B cell (primary cell): ENCODE data around the gene ANKRD33B. TPM values are rescaled to one million over a fixed set of nuclear protein-coding genes. Genes with fewer than 3 reads are reported as not detected.

ENCODE experiments used
- ATAC-seq: fragments of 200-7000 bp; cut with Tn5 transposase; one replicate; pipeline ENCODE4 v1.10.0; 2021; ENCODE audit warnings: low read depth, mild to moderate bottlenecking, moderate number of reproducible peaks, moderate library complexity
- CTCF ChIA-PET: fragments of 350-600 bp; sonication (Branson Sonifier 250); formaldehyde crosslinking; loops from one replicate; lab custom pipeline; 2021; ENCODE audit warnings: antibody characterized with exemption, inconsistent platforms; lab: Charles Lee
- POLR2A ChIA-PET: fragments of 350-600 bp; sonication (Branson Sonifier 250); formaldehyde crosslinking; loops from one replicate; lab custom pipeline; 2021; ENCODE audit warnings: antibody characterized with exemption; lab: Charles Lee
- DNase-seq: peaks from one replicate; pipeline ENCODE4 v3.0.0; 2013
- H2AFZ ChIP-seq: 2 replicates; pipeline ENCODE4 v1.6.1; 2012; ENCODE audit warnings: mild to moderate bottlenecking, low read depth, low read length; ENCODE audit not compliant: insufficient read depth, poor library complexity, severe bottlenecking
- H3K27ac ChIP-seq, 2 donors: 1 replicate in 1 of 2; 2 replicates in 1 of 2; pipeline ENCODE4 v1.5.1; 2012 to 2013; ENCODE audit warnings: low read length in 2 of 2, mild to moderate bottlenecking in 2 of 2, moderate library complexity in 1 of 2
- H3K27me3 ChIP-seq, 4 experiments: fragments of 200-600 bp in 1 of 4; sonication (generic) in 1 of 4; replicated peaks in 1 of 4; 1 replicate in 2 of 4; 2 replicates in 2 of 4; pipeline versions ENCODE4 v1.6.1 to v1.7.0; 2013 to 2016; ENCODE audit warnings: low read length in 3 of 4, mild to moderate bottlenecking in 2 of 4, mixed read lengths in 1 of 4, moderate library complexity in 1 of 4; ENCODE audit not compliant: insufficient read depth in 4 of 4, control insufficient read depth in 3 of 4; ENCODE audit errors: control extremely low read depth in 1 of 4
- H3K36me3 ChIP-seq, 2 experiments: replicated peaks in 1 of 2; 1 replicate in 1 of 2; 2 replicates in 1 of 2; pipeline versions ENCODE4 v1.6.1 to v1.7.1; 2013; ENCODE audit warnings: low read length in 1 of 2; ENCODE audit not compliant: insufficient read depth in 2 of 2, control insufficient read depth in 1 of 2; ENCODE audit errors: control extremely low read depth in 1 of 2, extremely low read depth in 1 of 2
- H3K4me1 ChIP-seq, 2 donors: fragments of 200-600 bp in 1 of 2; sonication (generic) in 1 of 2; 1 replicate in 1 of 2; 2 replicates in 1 of 2; pipeline versions ENCODE4 v1.5.1 to v1.6.1; 2013 to 2017; ENCODE audit warnings: low read length in 2 of 2; ENCODE audit not compliant: control insufficient read depth in 2 of 2, insufficient read depth in 2 of 2
- H3K4me2 ChIP-seq: replicated peaks from 2 replicates; pipeline ENCODE3; 2012; ENCODE audit warnings: mild to moderate bottlenecking, low read depth, low read length; ENCODE audit not compliant: poor library complexity, severe bottlenecking
- H3K4me3 ChIP-seq, 5 experiments: fragments of 200-600 bp in 1 of 5; sonication (generic) in 1 of 5; 1 replicate in 3 of 5; 2 replicates in 2 of 5; pipeline versions ENCODE4 v1.5.1 to v1.7.0; 2011 to 2016; ENCODE audit warnings: low read length in 4 of 5, mild to moderate bottlenecking in 4 of 5, low read depth in 2 of 5, control low read depth in 1 of 5, moderate library complexity in 1 of 5; ENCODE audit not compliant: insufficient read depth in 1 of 5; ENCODE audit errors: control extremely low read depth in 1 of 5, extremely low read depth in 1 of 5
- H3K79me2 ChIP-seq: fragments of 200-600 bp; sonication (generic); one replicate; pipeline ENCODE4 v1.6.0; 2016; ENCODE audit warnings: low read length; ENCODE audit not compliant: control insufficient read depth, insufficient read depth
- H3K9ac ChIP-seq: fragments of 200-600 bp; sonication (generic); 2 replicates; pipeline ENCODE4 v1.6.1; 2017; ENCODE audit warnings: mild to moderate bottlenecking, low read length, moderate library complexity
- H3K9me3 ChIP-seq, 3 donors: one replicate each; pipeline versions ENCODE4 v1.6.1 to v1.7.1; 2013; ENCODE audit warnings: low read length in 2 of 3; ENCODE audit not compliant: control insufficient read depth in 2 of 3, insufficient read depth in 1 of 3; ENCODE audit errors: control extremely low read depth in 1 of 3
- H4K20me1 ChIP-seq: 2 replicates; pipeline ENCODE4 v1.6.0; 2012; ENCODE audit warnings: mild to moderate bottlenecking, low read length; ENCODE audit not compliant: insufficient read depth, control insufficient read depth, poor library complexity, severe bottlenecking
- H3K27ac Mint-ChIP-seq: one replicate; pipeline ENCODE4 v1.8.0; 2021; ENCODE audit warnings: mixed read lengths
- H3K27me3 Mint-ChIP-seq: one replicate; pipeline ENCODE4 v1.8.0; 2021; ENCODE audit warnings: mixed read lengths
- H3K4me1 Mint-ChIP-seq: one replicate; pipeline ENCODE4 v1.8.0; 2021; ENCODE audit warnings: mixed read lengths
- H3K4me3 Mint-ChIP-seq: one replicate; pipeline ENCODE4 v1.8.0; 2021; ENCODE audit warnings: mixed read lengths
- H3K9me3 Mint-ChIP-seq: one replicate; pipeline ENCODE4 v1.8.0; 2022; ENCODE audit warnings: mixed read lengths; ENCODE audit not compliant: insufficient read depth
- CTCF ChIP-seq: fragments of 200-600 bp; IDR thresholded peaks from one replicate; pipeline ENCODE4 v1.8.0; 2022; ENCODE audit warnings: antibody characterized with exemption, mild to moderate bottlenecking
- EZH2 ChIP-seq: IDR thresholded peaks from 2 replicates; pipeline ENCODE4 v1.6.1; 2012; ENCODE audit warnings: borderline replicate concordance, low read depth, mild to moderate bottlenecking, moderate library complexity, low read length; ENCODE audit not compliant: insufficient read depth, poor library complexity, severe bottlenecking
- WGBS: methylation state at CpG from one replicate; pipeline ENCODE4 v1.1.5; 2013; ENCODE audit warnings: missing lambda C conversion rate; ENCODE audit not compliant: insufficient coverage; 5-methylcytosine and 5-hydroxymethylcytosine counted together
- intact Hi-C: fragments of 100-400 bp; cut with micrococcal nuclease; formaldehyde crosslinking; loops from one replicate; pipeline ENCODE4 v1.10.0; 2022
- polyA plus RNA-seq: library from polyadenylated mRNA; depleted of rRNA; stranded (reverse); fragments of >200 nt; gene quantifications from 2 replicates; pipeline ENCODE4 v1.2.3, GENCODE V29; 2012
- total RNA-seq, 2 donors: library from RNA; stranded (reverse); fragments of 120-200 nt in 1 of 2; gene quantifications; 1 replicate in 1 of 2; 2 replicates in 1 of 2; pipeline versions ENCODE4 v1.2.3 to v1.2.4, GENCODE V29; 2013 to 2022

The ANKRD33B gene
- total and polyA plus RNA-seq, 2 donors (not counting 1 experiment from before 2014, with no cell fraction given): 2.9 to 23.4 TPM

GRCh38 chr5:10648806-10649665 lies 85.2 kb downstream of the ANKRD33B start:
- no peaks in the 10 kb centered on the region for H3K27me3 Mint-ChIP-seq
- no peaks in the 10 kb centered on the region for H3K27me3 ChIP-seq
- intact Hi-C loops: no loop called here
- POLR2A ChIA-PET: no interaction called here
- 99% methylated on average over 52 of the region's 60 CpGs for WGBS
- peaks cover 15 to 18% of the 10 kb centered on the region in 2 donors for H3K4me1 ChIP-seq
- no peak for DNase-seq
- peaks cover 0 to 7% (median 0%) of the 10 kb centered on the region in 3 donors for H3K9me3 ChIP-seq
- H3K79me2 ChIP-seq: peaks cover 56% of the 10 kb centered on the region
- no peak overlapping the region for H3K4me3 ChIP-seq
- H3K36me3 ChIP-seq: peaks cover 0 to 30% of the 10 kb centered on the region in 2 experiments
- H3K9ac ChIP-seq: no peak overlapping the region
- no peak for ATAC-seq
- CTCF ChIA-PET: interaction anchor here (0.9 kb wide), 1 partner anchor 17 kb away, joined by 3 read pairs; no protein-coding TSS in a partner anchor
- TF ChIP-seq CTCF (no peak), EZH2 (no peak)
- no peak overlapping the region for H3K4me2 ChIP-seq
- no peaks in the 10 kb centered on the region for H3K9me3 Mint-ChIP-seq
- H2AFZ ChIP-seq: no peak overlapping the region
- H4K20me1 ChIP-seq: peaks cover 8% of the 10 kb centered on the region
- H3K4me3 Mint-ChIP-seq: no peak overlapping the region
- H3K4me1 Mint-ChIP-seq: peaks cover 24% of the 10 kb centered on the region
- no peak overlapping the region for H3K27ac Mint-ChIP-seq
- H3K27ac ChIP-seq: no peak overlapping the region
